ENCODE results near the gene CD28.

CD28 gene

GRCh38 chr2:203706403-203706802 is at the start of gene CD28:
Gene CD28 (plus strand): TSS chr2:203706639. CDS start chr2:203706697, 58 bp downstream.
- in situ Hi-C loops (cut with MboI; ENCODE audit: low sequenced_read_pairs): no loop called here

- in situ Hi-C loops (cut with MboI; ENCODE audit: low sequenced_read_pairs): no loop called here
Observed at GRCh38 chr2:203659331-203660049, 46.9 kb upstream of the CD28 start.

GRCh38 chr2:203660465-203660864 is 46.0 kb upstream of the CD28 start:
- in situ Hi-C loops (cut with MboI; ENCODE audit: low sequenced_read_pairs): no loop called here

GRCh38 chr2:203661279-203661908 is 45.0 kb upstream of the CD28 start:
- in situ Hi-C loops (cut with MboI; ENCODE audit: low sequenced_read_pairs): no loop called here

GRCh38 chr2:203662487-203662886 is 44.0 kb upstream of the CD28 start:
- in situ Hi-C loops (cut with MboI; ENCODE audit: low sequenced_read_pairs): no loop called here

- in situ Hi-C loops (cut with MboI; ENCODE audit: low sequenced_read_pairs): no loop called here
Observed at GRCh38 chr2:203662951-203663350, 43.5 kb upstream of the CD28 start.

- in situ Hi-C loops (cut with MboI; ENCODE audit: low sequenced_read_pairs): no loop called here
Observed at GRCh38 chr2:203664029-203664755, 42.2 kb upstream of the CD28 start.

- in situ Hi-C loops (cut with MboI; ENCODE audit: low sequenced_read_pairs): no loop called here
Observed at GRCh38 chr2:203667838-203668237, 38.6 kb upstream of the CD28 start.

- in situ Hi-C loops (cut with MboI; ENCODE audit: low sequenced_read_pairs): no loop called here
Observed at GRCh38 chr2:203669820-203670219, 36.6 kb upstream of the CD28 start.

GRCh38 chr2:203670939-203671338 is 35.5 kb upstream of the CD28 start:
- in situ Hi-C loops (cut with MboI; ENCODE audit: low sequenced_read_pairs): no loop called here

- in situ Hi-C loops (cut with MboI; ENCODE audit: low sequenced_read_pairs): no loop called here
Observed at GRCh38 chr2:203671876-203672275, 34.6 kb upstream of the CD28 start.

- in situ Hi-C loops (cut with MboI; ENCODE audit: low sequenced_read_pairs): no loop called here
Observed at GRCh38 chr2:203672856-203673255, 33.6 kb upstream of the CD28 start.

GRCh38 chr2:203673933-203674332 is 32.5 kb upstream of the CD28 start:
- in situ Hi-C loops (cut with MboI; ENCODE audit: low sequenced_read_pairs): no loop called here

- in situ Hi-C loops (cut with MboI; ENCODE audit: low sequenced_read_pairs): no loop called here
Observed at GRCh38 chr2:203675086-203675485, 31.4 kb upstream of the CD28 start.

- in situ Hi-C loops (cut with MboI; ENCODE audit: low sequenced_read_pairs): no loop called here
Observed at GRCh38 chr2:203678971-203679370, 27.5 kb upstream of the CD28 start.

GRCh38 chr2:203679401-203679800 is 27.0 kb upstream of the CD28 start:
- in situ Hi-C loops (cut with MboI; ENCODE audit: low sequenced_read_pairs): no loop called here

- in situ Hi-C loops (cut with MboI; ENCODE audit: low sequenced_read_pairs): no loop called here
Observed at GRCh38 chr2:203681978-203682377, 24.5 kb upstream of the CD28 start.

GRCh38 chr2:203682688-203683130 is 23.7 kb upstream of the CD28 start:
- in situ Hi-C loops (cut with MboI; ENCODE audit: low sequenced_read_pairs): no loop called here

GRCh38 chr2:203683421-203683820 is 23.0 kb upstream of the CD28 start:
- in situ Hi-C loops (cut with MboI; ENCODE audit: low sequenced_read_pairs): no loop called here

GRCh38 chr2:203683932-203684556 is 22.4 kb upstream of the CD28 start:
- in situ Hi-C loops (cut with MboI; ENCODE audit: low sequenced_read_pairs): no loop called here

GRCh38 chr2:203685081-203685621 is 21.3 kb upstream of the CD28 start:
- in situ Hi-C loops (cut with MboI; ENCODE audit: low sequenced_read_pairs): no loop called here
